ENCODE results near the gene ZNF831.

Gene ZNF831

DNA sequence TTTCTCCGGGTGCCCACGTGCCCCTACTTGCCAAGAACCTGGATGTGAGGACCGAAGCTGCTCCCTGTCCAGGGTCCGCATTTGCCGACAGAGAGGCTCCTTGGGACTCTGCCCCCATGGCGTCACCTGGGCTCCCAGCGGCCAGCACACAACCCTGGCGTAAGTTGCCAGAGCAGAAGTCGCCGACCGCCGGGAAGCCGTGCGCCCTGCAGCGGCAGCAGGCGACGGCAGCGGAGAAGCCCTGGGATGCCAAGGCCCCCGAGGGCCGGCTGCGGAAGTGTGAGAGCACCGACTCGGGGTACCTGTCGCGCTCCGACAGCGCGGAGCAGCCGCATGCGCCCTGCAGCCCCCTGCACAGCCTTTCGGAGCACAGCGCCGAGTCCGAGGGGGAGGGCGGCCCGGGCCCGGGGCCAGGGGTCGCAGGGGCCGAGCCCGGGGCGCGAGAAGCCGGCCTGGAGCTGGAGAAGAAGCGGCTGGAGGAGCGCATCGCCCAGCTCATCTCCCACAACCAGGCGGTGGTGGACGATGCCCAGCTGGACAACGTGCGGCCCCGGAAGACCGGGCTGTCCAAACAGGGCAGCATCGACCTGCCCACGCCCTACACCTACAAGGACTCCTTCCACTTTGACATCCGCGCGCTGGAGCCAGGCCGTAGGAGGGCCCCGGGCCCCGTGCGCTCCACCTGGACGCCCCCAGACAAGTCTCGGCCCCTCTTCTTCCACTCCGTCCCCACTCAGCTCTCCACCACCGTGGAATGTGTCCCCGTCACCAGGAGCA, 28.3 kb downstream of the ZNF831 start:
- Histone ChIP-seq H3K4me1 (ENCODE audit: insufficient read depth, low read length) (no peaks in the 10 kb centered on the region), H3K9ac (ENCODE audit: low read depth, low read length) (no peak overlapping the region), H3K36me3 (ENCODE audit: insufficient read depth, low read length) (no peaks in the 10 kb centered on the region), H3K9me3 (ENCODE audit: control insufficient read depth, insufficient read depth, low read length) (no peaks in the 10 kb centered on the region)

DNA sequence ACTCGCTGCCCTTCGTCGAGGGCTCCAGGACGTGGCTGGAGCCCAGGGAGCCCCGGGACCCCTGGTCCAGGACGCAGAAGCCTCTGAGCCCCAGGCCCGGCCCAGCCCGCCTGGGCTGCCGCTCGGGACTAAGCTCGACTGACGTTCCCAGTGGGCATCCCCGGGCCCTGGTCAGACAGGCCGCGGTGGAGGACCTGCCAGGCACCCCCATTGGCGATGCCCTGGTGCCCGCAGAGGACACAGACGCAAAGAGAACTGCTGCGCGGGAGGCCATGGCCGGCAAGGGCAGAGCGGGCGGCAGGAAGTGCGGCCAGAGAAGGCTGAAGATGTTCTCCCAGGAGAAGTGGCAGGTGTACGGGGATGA, 28.9 kb downstream of the ZNF831 start:
- H3K9ac ChIP-seq (ENCODE audit: low read depth, low read length) = no peak overlapping the region
- no peaks in the 10 kb centered on the region for H3K4me1 ChIP-seq (ENCODE audit: insufficient read depth, low read length)
- H3K9me3 ChIP-seq (ENCODE audit: control insufficient read depth, insufficient read depth, low read length) = no peaks in the 10 kb centered on the region
- H3K36me3 ChIP-seq (ENCODE audit: insufficient read depth, low read length) = no peaks in the 10 kb centered on the region

- no peaks in the 10 kb centered on the region for H3K9me3 ChIP-seq (ENCODE audit: control insufficient read depth, insufficient read depth, low read length)
- no peak overlapping the region for H3K9ac ChIP-seq (ENCODE audit: low read depth, low read length)
- H3K4me1 ChIP-seq (ENCODE audit: insufficient read depth, low read length) = no peaks in the 10 kb centered on the region
- H3K36me3 ChIP-seq (ENCODE audit: insufficient read depth, low read length) = no peaks in the 10 kb centered on the region
Measured at GRCh38 chr20:59193325-59193724, 29.7 kb downstream of the ZNF831 start.

- H3K36me3 ChIP-seq (ENCODE audit: insufficient read depth, low read length) = no peaks in the 10 kb centered on the region
- H3K9ac ChIP-seq (ENCODE audit: low read depth, low read length) = no peak overlapping the region
- no peaks in the 10 kb centered on the region for H3K4me1 ChIP-seq (ENCODE audit: insufficient read depth, low read length)
- no peaks in the 10 kb centered on the region for H3K9me3 ChIP-seq (ENCODE audit: control insufficient read depth, insufficient read depth, low read length)
Measured at GRCh38 chr20:59194023-59194935, 30.7 kb downstream of the ZNF831 start.

GRCh38 chr20:59195316-59195993, 31.8 kb downstream of the ZNF831 start:
- no peak overlapping the region for H3K9ac ChIP-seq (ENCODE audit: low read depth, low read length)
- no peaks in the 10 kb centered on the region for H3K36me3 ChIP-seq (ENCODE audit: insufficient read depth, low read length)
- no peaks in the 10 kb centered on the region for H3K4me1 ChIP-seq (ENCODE audit: insufficient read depth, low read length)
- no peaks in the 10 kb centered on the region for H3K9me3 ChIP-seq (ENCODE audit: control insufficient read depth, insufficient read depth, low read length)

DNA sequence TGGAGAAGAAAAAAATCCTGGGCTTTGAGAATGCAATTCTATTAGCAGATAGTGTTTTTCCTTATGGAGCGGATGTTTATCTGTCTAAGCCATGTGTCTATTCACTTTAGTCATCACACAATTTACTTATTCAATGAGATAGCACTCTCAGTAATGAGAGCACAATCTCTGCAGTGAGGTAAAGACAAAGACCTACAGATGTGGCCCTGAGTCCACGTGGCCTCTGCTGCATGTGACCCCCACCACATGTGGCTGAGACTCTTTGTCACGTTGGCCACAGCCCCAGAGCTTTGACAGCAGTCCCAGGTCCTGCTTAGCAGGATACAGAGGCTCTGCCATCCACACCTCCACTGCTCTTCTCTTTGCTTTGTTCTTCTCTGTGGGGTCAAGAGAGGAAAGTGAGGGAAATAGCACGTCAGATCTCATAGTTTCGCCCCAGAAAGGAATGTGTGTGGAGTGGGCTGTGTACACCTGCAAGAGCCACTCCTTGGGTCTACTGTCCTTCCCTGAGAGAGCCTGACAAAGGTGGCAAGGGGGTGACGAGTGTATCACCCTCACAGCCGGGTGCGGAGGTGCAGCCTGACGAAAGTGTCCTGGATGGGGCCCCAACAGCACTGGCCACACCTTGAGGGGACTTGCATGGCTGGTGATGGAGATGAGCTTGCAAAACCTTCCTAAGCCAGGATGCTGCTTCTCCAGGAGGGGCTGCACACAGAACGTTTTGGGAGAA, 40.7 kb downstream of the ZNF831 start:
- H3K4me1 ChIP-seq (ENCODE audit: insufficient read depth, low read length) = no peaks in the 10 kb centered on the region; the same call in 1 of the 2 replicates
- H3K9ac ChIP-seq (ENCODE audit: low read depth, low read length) = no peak overlapping the region
- H3K36me3 ChIP-seq (ENCODE audit: insufficient read depth, low read length) = no peaks in the 10 kb centered on the region
- H3K9me3 ChIP-seq (ENCODE audit: control insufficient read depth, insufficient read depth, low read length) = no peaks in the 10 kb centered on the region

DNA sequence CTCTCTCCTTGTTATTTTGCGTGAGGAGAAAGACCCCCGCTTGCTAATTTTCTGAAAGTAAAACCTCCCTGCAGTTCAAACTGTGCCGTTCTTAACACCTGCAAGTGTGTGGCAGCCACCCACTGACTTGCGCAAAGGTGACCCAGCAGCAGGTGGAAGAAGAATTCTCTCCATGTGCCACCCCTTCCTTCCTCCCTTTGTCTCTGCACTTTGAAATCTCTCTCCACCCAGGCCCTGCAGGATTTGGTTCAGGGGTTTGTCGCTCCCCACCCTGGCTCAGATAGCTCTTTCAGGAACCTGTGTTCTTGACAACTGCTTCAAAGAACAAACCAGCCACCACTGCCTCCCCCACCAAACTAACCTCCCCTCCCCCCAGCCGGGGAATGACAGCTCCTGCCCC, 41.4 kb downstream of the ZNF831 start:
- H3K4me1 ChIP-seq (ENCODE audit: insufficient read depth, low read length) = no peaks in the 10 kb centered on the region; the same call in 1 of the 2 replicates
- no peaks in the 10 kb centered on the region for H3K36me3 ChIP-seq (ENCODE audit: insufficient read depth, low read length)
- no peaks in the 10 kb centered on the region for H3K9me3 ChIP-seq (ENCODE audit: control insufficient read depth, insufficient read depth, low read length)

GRCh38 chr20:59207235-59207634, 43.6 kb downstream of the ZNF831 start:
- H3K36me3 ChIP-seq (ENCODE audit: insufficient read depth, low read length) = no peaks in the 10 kb centered on the region
- no peaks in the 10 kb centered on the region for H3K9me3 ChIP-seq (ENCODE audit: control insufficient read depth, insufficient read depth, low read length)
- no peaks in the 10 kb centered on the region; the same call in 1 of the 2 replicates for H3K4me1 ChIP-seq (ENCODE audit: insufficient read depth, low read length)
- H3K9ac ChIP-seq (ENCODE audit: low read depth, low read length) = no peak overlapping the region

More for the DNA sequence above, 41.4 kb downstream of the ZNF831 start:
- no peak overlapping the region for H3K9ac ChIP-seq (ENCODE audit: low read depth, low read length)

- H3K9me3 ChIP-seq (ENCODE audit: control insufficient read depth, insufficient read depth, low read length) = no peaks in the 10 kb centered on the region
- no peak overlapping the region for H3K9ac ChIP-seq (ENCODE audit: low read depth, low read length)
- no peaks in the 10 kb centered on the region; the same call in 1 of the 2 replicates for H3K4me1 ChIP-seq (ENCODE audit: insufficient read depth, low read length)
- H3K36me3 ChIP-seq (ENCODE audit: insufficient read depth, low read length) = no peaks in the 10 kb centered on the region
Measured at GRCh38 chr20:59207742-59208357, 44.2 kb downstream of the ZNF831 start.

- H3K9me3 ChIP-seq (ENCODE audit: control insufficient read depth, insufficient read depth, low read length) = no peaks in the 10 kb centered on the region
- H3K36me3 ChIP-seq (ENCODE audit: insufficient read depth, low read length) = no peaks in the 10 kb centered on the region
- H3K9ac ChIP-seq (ENCODE audit: low read depth, low read length) = no peak overlapping the region
- no peaks in the 10 kb centered on the region for H3K4me1 ChIP-seq (ENCODE audit: insufficient read depth, low read length)
Measured at GRCh38 chr20:59210186-59210585, 46.6 kb downstream of the ZNF831 start.

DNA sequence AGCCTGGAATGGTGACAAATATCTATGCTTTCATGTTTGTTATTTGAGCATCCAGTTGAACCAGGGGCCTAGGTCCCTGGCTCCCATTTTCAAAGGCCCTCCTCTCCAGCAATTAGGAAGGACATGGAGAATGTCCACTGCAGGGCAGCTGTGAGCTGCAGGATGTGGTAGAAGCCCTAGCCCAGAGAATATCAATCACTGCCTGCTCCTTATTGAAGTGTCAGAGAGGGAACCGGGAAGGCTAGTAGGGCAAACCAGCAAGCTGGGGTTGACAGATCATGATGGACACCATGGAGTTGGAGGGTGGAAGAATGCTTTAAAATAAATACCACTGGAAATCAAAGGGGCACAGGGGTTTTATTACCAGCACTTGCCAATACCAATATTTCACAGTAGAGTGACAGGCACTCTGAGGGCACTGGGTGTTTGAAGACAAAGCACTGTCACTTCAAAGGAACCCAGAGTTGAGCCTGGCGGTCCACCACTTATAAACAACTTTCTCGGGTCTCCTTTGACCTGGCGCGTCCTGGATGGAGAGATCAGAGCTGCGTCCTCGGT, 47.7 kb downstream of the ZNF831 start:
- no peaks in the 10 kb centered on the region for H3K36me3 ChIP-seq (ENCODE audit: insufficient read depth, low read length)
- no peaks in the 10 kb centered on the region for H3K9me3 ChIP-seq (ENCODE audit: control insufficient read depth, insufficient read depth, low read length)
- H3K4me1 ChIP-seq (ENCODE audit: insufficient read depth, low read length) = no peaks in the 10 kb centered on the region
- no peak overlapping the region for H3K9ac ChIP-seq (ENCODE audit: low read depth, low read length)

DNA sequence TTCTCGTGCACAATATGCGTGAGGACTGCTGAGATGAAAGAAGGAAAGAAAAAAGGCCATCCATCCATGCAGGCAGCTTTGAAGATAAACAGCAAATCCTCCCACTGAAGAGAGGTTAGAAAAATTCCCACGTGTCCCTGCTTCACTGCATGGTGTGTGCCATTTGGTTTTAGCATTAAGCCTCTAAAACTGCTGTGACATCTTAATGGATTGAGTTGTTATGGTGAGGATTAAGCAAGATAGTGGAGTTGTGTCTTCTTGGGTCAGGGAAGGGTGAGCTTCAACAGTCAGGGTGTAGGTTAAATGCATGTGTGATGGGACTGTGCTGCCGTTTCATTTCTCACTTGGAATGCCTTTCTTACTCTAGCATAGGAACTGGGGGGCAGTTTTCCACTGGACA, 50.5 kb downstream of the ZNF831 start:
- H3K9ac ChIP-seq (ENCODE audit: low read depth, low read length) = no peak overlapping the region
- H3K9me3 ChIP-seq (ENCODE audit: control insufficient read depth, insufficient read depth, low read length) = no peaks in the 10 kb centered on the region
- no peaks in the 10 kb centered on the region for H3K36me3 ChIP-seq (ENCODE audit: insufficient read depth, low read length)
- H3K4me1 ChIP-seq (ENCODE audit: insufficient read depth, low read length) = no peaks in the 10 kb centered on the region

All from ES-I3 (cell line).